GM18870 (cell line): ENCODE results near the gene PIK3C2G.
"Not testable (repeated sequence)": the region's sequence is repeated elsewhere in the genome, so short reads cannot be mapped to it uniquely, and the experiment has no call there.

Source experiments
- ATAC-seq: cut with Tn5 transposase; IDR thresholded peaks from one replicate; pipeline ENCODE4 v1.9.1; 2021; ENCODE audit warnings: moderate library complexity; ENCODE audit not compliant: unreplicated experiment

The PIK3C2G gene, protein sequence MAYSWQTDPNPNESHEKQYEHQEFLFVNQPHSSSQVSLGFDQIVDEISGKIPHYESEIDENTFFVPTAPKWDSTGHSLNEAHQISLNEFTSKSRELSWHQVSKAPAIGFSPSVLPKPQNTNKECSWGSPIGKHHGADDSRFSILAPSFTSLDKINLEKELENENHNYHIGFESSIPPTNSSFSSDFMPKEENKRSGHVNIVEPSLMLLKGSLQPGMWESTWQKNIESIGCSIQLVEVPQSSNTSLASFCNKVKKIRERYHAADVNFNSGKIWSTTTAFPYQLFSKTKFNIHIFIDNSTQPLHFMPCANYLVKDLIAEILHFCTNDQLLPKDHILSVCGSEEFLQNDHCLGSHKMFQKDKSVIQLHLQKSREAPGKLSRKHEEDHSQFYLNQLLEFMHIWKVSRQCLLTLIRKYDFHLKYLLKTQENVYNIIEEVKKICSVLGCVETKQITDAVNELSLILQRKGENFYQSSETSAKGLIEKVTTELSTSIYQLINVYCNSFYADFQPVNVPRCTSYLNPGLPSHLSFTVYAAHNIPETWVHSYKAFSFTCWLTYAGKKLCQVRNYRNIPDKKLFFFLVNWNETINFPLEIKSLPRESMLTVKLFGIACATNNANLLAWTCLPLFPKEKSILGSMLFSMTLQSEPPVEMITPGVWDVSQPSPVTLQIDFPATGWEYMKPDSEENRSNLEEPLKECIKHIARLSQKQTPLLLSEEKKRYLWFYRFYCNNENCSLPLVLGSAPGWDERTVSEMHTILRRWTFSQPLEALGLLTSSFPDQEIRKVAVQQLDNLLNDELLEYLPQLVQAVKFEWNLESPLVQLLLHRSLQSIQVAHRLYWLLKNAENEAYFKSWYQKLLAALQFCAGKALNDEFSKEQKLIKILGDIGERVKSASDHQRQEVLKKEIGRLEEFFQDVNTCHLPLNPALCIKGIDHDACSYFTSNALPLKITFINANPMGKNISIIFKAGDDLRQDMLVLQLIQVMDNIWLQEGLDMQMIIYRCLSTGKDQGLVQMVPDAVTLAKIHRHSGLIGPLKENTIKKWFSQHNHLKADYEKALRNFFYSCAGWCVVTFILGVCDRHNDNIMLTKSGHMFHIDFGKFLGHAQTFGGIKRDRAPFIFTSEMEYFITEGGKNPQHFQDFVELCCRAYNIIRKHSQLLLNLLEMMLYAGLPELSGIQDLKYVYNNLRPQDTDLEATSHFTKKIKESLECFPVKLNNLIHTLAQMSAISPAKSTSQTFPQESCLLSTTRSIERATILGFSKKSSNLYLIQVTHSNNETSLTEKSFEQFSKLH (N-terminal part only)

DNA sequence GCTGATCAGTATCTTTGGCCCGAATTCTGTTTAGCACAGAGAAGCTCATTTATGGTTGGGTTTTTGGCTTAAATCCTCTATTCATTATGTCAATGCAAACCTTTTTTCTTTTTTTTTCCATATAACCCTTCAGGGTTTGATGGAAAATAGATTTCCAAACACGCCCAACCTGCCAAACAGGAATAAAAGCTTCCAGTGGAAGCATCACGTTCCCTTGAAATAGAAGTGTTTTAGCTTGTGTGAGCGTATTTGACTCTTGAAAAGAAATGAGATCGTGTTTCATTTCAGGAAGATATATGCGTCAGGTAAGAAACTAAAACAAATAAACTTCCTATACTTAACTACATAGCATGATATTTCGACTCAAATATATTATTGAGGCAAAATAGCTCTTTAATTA, at the start of gene PIK3C2G:
Gene PIK3C2G (plus strand): TSS at position 246 of the 400 bp plus-strand sequence. CDS start 20,564 bp downstream, outside the sequence.
- ATAC-seq, result no peak

DNA sequence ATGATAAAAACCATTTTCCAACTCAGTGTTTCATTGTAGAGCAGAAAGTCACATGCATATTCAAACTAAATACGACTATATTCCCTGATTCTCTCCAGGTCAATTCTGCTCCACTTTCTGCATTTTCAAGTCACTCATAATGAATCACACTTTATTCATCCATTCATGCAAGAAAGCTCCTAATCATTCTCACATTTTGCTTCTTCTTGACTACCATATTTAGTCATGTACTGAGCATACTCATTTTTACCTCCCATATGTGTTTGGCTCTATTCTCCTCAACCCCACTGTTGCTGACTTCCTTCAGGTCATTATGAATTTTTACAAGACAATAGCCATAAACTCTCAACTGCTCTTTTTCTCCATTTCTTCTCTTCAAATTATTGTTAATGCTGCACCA, 43.4 kb upstream of the PIK3C2G start:
- no peak for ATAC-seq

DNA sequence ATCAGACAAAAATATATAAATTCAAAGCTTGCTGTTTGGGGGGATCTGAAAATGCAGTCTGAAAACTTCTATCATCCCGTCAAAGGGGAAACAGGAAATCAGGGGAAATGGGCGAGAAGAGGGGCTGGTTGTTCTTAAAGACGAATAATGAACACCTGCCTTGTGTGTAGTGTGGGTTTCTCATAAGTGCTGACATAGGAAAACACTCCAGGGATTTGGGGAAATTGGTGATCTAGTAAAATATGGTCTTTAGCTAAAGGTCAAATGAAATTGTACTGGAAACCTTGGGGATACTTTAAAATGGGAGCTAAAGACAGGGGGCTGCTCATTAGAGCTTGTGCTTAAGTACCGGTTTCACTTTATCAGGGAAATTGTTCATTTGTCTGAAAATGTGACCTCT, 39.6 kb upstream of the PIK3C2G start:
- ATAC-seq, result no peak

DNA sequence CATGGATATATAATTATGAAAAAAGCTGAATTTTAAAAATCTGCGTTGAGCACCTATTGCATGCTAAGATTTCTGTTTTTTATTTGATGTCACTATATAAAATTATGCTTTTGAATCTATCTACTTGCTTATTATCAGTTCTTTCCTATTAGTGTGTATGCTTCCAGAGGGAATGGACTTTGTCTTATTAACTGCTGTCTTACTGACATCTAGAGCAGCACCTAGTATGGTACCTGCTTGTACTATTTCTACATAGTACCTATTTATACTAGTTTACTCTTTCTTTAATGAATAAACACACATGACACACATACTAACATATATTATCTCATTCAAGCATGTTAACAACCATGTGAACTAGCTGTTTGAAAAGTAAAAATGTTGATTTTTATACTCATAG, 38.6 kb upstream of the PIK3C2G start:
- ATAC-seq, result no peak

DNA sequence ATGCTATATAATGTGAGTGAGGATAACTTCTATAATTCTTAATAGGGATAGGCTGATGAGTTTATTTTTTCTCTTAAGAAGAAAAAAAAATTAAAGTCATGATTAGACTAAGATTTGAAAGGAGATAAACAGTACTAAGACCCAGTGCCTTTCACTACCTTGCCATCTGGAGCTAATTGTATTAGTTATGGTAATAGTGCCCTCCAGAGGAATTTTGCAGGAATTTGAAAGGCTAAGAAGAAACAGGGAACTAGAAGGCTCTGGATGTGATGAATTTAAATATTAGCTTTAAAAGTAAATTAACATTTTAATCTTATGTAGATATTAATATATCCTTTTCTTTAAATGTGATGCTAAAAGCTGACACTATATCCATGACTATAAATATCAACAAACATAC, 36.6 kb upstream of the PIK3C2G start:
- no peak for ATAC-seq

DNA sequence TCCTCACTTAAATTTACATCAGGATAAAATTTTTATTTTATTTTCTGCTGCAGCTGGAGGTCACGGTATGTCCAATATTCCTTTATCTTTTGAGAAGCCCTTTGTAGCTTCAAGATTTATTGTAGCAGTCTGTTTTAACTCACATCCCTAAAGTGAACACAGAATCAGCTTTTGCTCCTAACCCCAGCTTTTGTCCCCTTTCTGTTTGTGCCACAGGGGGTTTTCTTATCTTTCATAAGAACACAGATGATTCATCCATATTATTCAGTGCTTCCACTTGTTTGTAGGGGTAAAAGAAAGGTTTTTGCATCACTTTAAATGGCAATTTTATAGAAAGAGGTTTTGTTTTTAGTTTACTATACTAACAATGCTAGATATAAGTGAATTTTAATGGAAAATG, 21.8 kb upstream of the PIK3C2G start:
- ATAC-seq, result no peak

DNA sequence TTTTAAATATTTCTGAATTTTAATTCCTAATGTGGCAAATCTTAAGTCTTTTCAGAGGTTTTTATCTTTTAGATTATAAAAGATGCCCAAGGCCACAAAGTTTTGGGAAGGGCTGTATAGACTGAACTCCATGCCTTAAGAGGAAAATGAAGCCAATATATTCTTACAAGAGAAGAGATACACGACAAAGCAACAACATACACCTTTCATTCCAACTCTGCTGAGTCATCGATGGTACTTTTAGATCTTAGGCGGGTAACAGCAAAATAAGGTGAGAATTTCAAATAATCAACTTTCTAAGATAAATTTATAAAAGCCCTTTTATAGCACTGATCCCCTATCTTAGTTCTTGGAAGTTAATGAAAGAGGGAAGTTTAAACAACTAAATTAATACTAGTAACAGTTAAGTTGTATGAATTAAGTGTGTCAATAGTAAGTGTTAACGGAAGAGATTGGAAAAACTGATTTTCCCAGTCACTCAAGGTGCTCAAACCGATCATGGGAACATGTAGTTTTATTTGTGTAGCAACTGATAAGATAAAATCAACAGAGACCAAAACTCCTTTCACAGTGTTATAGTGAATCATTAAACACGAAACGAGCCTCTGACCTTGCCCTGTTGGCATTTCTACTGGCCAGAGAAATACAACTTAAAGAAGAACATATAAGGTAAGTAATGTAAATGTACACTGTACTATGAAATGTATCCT, 18.8 kb upstream of the PIK3C2G start:
- no peak for ATAC-seq

DNA sequence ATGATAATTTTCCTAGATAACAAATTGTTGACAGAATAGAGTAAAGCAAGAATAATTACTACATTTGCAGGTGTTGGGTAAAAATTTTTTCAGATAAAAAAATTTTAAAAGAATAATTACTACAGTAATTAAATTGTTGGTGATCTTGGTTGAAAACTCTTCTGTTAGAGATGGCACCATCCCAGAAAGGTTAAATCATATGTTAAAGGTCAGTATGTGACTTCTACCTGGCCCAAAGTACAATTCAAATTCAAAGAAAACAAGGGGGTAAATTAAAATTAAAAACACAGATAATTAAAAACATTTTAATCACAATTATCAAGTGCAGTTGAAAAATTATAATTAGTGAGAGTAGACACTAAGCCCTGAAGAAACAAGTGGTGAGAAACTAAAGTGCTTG, 18.1 kb upstream of the PIK3C2G start:
- no peak for ATAC-seq

DNA sequence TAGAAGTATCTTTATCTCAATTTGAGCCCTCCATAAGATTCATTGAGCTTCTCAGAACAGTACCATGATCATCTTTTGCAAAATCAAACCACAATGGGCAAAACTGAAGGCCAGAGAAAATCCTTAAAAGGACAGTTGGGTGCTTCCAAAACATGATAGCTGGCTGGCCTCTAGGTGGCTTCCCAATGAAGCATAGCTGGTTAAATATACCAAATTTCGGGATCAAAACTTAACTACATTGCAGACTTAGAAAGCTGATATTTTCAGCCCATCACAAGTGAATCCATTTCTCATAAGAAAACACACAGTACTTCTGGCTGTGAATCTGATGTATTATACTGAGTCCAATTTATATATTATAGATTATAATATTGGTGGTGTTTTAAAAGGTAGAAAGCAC, 15.3 kb upstream of the PIK3C2G start:
- ATAC-seq, result no peak

DNA sequence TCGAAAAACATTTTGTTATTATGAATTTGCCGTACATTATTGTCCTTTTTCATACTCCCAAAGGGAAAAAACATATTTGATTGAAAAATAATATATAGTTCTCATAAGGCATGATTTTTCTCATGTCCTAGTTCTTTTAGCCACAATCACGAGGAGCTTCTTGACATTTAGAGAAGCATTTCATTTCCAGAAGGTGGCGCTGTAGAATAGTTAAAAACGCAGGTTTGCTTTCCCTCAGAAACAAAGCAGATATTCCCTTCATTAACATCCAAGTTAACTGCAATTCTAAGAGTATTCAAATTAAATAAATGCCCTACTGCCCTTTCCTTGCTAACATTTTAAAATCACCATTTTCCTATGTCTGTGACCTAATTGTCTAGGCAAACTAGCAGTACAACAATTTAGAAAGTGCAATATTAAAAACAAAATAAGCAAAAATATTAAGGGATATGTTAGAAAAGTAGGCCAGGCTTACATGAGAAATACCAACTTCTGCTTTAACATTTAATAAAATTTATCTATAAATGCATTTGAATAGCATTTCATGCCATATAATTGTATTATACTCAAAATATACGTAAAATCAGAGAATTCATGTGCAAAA, 10.9 kb upstream of the PIK3C2G start:
- ATAC-seq, result no peak

DNA sequence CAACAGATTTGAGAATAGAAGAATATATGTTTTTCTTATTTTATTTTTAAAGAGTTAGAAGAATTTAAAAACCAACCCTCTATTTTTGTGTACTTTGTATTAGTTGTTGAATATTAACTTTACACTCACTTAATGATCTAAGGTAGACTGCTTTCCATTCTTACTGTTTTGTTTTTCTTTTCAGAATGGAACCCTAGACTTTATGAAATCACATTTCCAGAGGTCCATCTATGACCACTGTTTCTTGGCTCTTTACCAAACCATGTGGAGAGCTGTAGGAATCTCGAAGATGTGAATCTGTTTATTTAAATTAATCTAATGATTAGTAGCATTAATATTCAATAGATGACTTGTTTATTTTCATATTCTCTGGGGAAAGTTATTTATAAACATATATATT, 7.2 kb upstream of the PIK3C2G start:
- no peak for ATAC-seq

DNA sequence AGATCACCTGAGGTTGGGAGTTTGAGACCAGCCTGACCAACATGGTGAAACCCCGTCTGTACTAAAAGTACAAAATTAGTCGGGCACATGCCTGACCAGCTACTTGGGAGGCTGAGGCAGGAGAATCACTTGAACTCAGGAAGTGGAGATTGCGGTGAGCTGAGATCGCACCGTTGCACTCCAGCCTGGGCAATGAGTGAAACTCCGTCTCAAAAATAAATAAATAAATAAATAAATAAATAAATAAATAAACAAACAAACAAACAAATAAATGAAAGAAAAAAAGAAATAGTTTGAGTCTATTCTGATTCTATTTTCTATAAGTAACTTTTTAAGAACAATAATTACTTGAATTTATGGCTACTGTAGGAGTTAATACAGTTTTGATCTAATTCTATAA, 6.3 kb upstream of the PIK3C2G start:
- ATAC-seq, result not testable (repeated sequence)

DNA sequence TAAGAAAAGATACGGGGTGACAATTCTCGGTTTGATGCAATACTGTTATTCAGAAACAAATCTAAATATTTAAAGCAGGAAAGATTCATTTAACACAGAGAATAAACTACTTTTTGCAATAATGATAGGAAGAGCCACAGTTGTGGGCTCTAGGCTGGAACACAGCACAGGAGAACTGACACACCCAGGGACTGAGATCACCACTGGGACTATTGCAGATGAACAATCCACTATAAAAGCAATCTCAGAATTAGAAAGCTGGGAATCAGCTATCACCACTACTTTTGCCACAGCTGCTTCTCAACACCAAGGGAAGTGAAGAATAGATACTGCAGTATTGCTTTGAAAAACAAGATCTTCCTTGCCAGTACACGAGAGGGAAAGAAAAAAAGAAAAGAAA, 4.1 kb upstream of the PIK3C2G start:
- ATAC-seq, result no peak

DNA sequence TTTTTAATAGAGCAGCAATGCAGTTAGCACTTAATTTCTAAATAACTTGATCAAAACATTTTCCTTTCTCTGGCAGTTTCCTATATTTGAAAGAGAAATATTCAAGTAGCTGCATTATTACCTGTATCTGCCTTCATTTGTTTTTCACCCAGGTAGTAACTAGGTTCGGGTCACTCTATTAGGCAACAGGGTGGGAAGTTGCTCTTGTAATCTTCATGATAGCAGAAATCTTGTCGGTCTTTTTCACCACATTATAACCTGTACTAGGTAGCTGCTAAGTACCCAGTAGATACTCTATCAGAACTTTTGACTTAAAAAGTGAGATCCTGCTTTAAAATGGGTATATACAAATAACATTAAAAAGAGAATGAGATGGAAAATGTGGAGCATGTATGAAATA, 2.4 kb upstream of the PIK3C2G start:
- ATAC-seq, result no peak

DNA sequence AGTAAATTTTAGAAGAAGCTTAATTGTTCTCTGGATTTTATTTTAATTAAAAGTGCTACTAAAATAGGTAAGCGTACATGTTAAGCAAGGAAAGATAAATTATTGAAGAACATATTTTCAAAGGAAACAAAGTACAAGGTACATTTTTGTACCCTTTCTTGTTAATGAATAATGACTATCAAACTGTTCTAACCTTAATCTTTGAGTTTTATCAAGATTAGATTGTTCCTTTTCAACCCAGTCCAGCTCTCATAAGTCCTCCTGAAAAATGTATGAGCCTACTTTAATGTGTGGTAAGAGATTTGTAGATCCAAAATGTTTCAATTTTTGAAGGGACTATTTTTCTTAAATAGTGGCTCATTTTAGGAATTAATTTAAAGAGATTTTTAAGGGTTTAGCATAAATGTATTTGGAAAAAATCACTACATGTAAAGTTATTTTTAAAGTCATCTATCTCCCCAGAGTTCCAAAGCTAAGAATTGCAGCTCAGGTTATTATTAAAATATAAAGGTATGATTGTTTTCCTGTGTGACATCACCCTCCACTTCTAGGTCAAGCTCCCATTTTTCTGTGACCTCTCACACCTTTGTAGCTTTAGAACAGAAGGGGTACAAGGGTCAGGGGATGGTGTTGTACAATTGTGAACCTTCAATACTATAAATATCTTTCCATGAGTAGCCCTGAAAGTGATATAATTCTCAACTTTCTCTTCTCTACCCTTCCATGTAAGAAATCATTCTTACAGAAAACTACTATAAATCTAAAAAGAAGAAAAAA, 1.2 kb upstream of the PIK3C2G start:
- no peak for ATAC-seq

DNA sequence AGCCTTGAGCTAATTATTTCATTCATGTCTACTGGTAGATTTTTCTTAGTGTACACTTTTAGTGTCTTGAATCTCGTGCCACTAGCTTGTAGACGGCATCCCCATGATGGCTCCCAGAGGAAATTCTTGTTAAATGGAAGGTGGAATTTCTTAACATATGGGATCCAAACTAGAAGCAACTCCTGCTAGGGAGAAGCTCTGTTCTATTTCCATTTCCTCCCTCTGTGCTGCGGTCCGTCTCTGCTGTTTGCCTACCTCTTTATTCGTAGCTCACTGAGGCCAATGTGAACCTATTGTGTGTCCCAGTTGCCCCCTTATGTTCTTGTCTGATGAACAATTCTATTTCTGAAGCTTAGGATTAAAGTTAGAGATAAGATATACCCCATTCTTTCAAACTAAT, 588 bp downstream of the PIK3C2G start:
- no peak for ATAC-seq

DNA sequence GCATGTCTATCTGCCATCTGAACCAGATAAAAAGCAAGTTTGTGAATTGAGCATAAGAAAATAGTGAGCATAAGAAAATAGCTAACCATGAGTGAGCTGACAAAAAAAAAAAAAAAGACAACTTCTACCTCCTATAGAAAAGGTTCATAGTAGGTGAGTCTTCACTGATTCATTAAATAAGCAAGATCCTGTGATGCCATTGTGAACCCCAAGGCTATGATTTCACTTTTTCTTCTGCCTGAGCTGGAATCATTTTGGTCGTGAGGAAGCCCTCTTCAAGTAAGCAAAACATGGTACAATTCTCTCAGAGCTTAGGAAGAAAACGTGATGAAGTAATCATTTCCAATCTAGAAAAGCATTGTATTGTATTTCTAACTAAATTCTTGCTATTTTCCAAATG, 1.2 kb downstream of the PIK3C2G start:
- ATAC-seq, result no peak

DNA sequence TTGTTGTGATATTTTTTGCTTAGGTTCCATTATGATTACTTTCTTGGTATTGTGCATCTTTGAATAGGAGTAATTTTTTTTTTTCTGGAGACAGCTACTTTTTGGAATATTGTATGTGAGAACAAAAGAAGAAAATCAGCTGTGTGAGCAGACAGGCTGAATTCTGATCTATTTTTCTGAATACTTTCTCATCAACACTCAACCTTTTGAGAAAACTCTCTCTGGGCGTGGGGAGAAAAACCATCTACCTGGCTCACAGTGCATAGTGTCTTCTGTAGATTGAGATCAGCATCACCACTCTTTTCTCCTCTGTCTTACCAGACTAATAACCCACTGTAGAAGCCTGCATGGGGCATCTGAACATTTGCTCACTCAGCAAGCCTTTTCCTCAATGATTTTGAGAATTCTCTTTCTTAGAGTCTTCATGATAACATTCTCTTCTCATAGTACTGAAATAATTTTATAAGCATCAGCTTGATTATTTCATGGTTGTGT, 3.3 kb downstream of the PIK3C2G start:
- ATAC-seq, result no peak

DNA sequence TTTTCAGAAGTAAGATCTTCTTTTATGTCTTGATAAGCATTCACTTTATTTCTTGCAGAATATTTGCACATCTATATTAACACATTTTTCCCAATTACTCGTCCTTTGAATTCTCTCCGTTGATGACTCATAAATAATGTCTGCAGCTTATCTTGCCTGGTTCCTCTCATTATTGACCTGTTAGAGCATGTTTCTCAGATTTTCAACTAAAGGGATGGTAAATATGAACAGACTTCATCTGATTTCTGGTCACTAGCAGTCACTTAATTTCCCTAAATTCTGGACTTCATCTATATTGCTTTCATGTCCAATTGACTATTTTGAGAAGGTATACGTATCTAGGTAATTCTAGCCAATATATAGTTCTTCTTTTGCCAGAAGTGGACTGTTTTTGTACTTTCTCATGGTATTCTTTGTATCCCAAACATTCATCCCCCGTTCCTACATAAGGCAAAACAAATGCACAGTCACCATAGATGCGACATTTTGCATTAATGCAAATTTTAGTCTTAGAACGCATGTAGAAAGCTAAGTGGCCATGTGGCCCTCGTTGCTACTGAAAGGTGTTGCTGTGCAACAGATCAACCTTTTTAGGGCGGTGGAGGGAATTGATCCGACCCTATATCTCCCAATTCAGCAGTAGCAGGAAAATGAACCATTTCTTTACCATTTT, 6.2 kb downstream of the PIK3C2G start:
- ATAC-seq, result no peak
